ENCODE measurements around the gene GHRH.

- TF ChIP-seq FOXK2 (IDR thresholded peaks at IDR 0.05) (no peak), NFRKB (IDR thresholded peaks at IDR 0.05) (no peak), SP1 (IDR thresholded peaks at IDR 0.05) (no peak), BHLHE40 (IDR thresholded peaks at IDR 0.05; ENCODE audit: borderline replicate concordance) (no peak), SUZ12 (IDR thresholded peaks at IDR 0.05) (no peak), FOXA1 (IDR thresholded peaks at IDR 0.05) (no peak), LEF1 (IDR thresholded peaks at IDR 0.05; ENCODE audit: borderline replicate concordance) (no peak), HDGF (IDR thresholded peaks at IDR 0.05; ENCODE audit: borderline replicate concordance) (no peak), FOXM1 (IDR thresholded peaks at IDR 0.05; ENCODE audit: borderline replicate concordance) (no peak), ELF4 (IDR thresholded peaks at IDR 0.05) (no peak)
Measured at GRCh38 chr20:37305079-37305478, 43.5 kb upstream of the GHRH start.

Data from HEK293T (cell line).